Measurements from ENCODE around the gene FGD5.
"Not testable (repeated sequence)": the region's sequence is repeated elsewhere in the genome, so short reads cannot be mapped to it uniquely, and the experiment has no call there.

Gene FGD5

GRCh38 chr3:14880447-14881106, 61.8 kb downstream of the FGD5 start:
- no peak for DNase-seq

DNA sequence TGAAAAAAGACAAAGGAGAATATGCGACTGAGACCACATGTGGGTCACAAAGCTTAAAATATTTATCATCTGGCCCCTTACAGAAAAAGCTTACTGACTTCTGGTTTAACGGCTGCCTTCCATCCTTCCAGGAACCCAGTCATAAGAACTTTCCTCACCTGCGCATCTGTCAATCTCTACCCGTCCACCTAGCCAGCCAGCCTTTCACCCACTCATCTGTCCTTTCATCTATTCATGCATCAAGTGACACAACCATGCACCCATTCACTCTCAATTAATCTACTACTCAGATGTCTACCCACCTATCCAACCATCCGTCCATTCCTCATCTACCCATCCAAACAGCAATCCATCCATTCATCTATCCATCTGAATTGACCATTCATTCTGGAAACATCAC, 64.5 kb downstream of the FGD5 start:
- DNase-seq, result no peak

GRCh38 chr3:14884665-14885064, 65.9 kb downstream of the FGD5 start:
- no peak for DNase-seq

DNA sequence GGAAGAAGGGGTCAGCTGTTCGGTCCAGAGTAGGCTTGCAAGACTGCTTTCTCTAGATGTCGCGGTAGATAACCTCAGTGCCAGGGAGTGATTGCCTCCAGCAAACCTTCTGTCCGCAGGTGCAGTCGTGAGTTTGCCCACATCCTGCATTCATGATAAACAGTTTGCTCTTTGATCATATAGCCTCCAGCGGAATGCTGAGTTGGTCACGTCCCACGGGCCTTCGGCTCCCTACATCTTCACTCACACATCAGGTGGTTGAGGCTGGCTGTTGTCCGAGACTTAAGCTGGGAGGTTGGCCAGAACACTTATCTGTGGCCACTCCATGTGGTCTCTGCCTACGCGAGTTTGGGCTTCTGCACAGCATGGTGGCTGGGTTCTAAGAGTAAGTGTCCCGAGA, 66.5 kb downstream of the FGD5 start:
- DNase-seq, result no peak

- no peak for DNase-seq
These were observed 67.3 kb downstream of the FGD5 start for GRCh38 chr3:14886101-14886500.

- DNase-seq, result no peak
These were observed 70.4 kb downstream of the FGD5 start for GRCh38 chr3:14889205-14889604.

DNA sequence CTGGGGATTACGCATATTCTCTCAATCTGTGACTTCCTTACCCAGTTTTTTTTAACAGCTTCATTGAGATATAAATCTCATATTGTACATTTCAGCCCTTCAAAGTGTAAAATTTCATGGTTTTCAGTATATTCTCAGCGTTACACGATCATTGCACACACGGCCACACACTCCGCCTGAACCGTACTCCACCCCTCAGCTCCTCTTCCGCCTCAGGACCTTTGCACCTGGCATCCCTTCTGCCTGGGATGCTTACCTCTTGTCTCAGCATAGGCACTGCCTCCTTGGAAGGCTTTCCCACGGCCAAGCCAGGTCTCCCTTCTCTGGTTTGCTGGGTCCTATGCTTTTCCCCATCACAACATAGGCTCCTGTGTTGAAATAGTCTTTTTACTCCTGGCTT, 71.2 kb downstream of the FGD5 start:
- no peak for DNase-seq

- no peak for DNase-seq
These were observed 71.7 kb downstream of the FGD5 start for GRCh38 chr3:14890476-14890875.

DNA sequence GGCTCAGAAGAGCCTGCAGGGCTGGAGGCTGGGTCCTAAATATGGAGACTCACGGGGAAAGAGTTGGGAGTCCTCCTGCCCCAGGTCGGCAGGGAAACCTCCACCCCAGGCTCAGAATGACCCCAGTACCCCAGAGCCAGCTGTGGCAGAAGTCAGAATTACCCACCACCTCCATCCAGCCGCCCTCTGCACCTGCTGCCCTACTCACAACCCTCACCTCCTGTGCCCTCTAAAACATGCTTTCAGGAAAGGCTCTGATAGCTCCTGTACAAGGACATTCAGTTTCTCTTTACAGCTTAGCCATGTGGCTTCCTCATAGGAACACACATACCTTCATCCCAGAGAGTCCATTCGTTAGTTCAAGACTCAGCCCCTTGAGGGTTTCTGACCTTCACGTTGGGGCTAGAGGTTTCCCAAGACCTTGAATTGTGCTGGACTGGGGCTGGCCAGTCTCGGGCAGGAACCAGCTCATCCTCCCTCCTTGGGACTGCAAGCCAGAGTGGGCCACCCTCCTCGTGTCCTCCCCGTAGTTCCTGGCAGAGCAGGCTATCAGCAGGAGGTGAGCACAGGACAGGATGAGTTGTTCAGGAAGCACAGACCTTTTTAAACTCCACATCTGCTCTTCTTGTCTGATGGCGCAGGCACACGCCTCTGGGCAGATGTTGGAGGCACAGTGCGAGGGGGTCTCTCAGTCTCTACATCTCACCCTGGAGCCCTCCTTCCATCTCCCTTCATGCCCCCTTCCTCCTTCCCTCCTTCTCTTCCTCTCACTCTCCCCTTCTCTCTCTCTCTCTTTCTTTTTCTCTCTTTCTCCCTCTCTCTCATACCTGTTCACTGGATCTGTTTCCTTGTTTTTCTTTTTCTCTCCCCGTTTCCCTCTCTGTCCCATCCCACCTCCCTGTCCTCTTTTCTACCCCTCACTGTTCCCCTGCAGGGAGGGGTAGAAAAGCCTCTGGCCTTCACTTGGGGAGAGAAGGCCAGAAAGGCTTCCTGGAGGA, 72.7 kb downstream of the FGD5 start:
- DNase-seq, result no peak

GRCh38 chr3:14892226-14892625, 73.5 kb downstream of the FGD5 start:
- DNase-seq, result no peak

DNA sequence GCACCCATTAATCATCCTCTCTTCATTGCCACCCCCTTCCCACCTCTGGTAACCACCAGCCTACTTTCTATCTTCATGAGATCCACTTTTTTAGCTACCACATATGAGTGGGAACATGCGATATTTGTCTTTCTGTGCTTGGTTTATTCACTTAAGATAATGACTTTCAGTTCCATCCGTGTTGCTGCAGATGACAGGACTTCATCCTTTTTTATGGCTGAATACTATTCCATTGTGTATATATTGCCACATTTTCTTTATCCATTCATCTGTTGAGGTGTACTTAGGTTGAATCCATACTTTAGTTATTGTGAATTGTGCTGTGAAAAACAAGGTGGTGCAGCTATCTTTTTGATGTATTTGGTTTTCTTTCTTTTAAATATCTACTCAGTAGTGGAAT, 75.3 kb downstream of the FGD5 start:
- DNase-seq, result no peak

DNA sequence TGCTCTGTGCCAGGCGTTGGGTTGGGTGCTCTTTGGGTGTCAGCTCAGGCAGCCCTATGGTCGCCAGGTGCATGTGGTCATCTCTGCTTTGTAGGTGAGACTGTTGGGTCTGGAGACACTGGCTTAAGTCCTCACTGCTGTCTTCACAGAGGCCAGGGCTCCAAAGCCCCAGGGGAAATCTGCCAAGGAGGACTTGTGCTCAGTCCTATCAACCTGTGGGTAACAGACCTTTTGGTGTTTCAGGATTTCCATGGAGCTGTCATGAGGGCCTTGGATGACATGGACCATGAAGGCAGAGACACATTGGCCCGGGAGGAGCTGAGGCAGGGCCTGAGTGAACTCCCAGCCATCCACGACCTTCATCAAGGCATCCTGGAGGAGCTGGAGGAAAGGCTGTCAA, 78.5 kb downstream of the FGD5 start:
- DNase-seq, result no peak

GRCh38 chr3:14898929-14899328, 80.2 kb downstream of the FGD5 start:
- DNase-seq, result no peak

DNA sequence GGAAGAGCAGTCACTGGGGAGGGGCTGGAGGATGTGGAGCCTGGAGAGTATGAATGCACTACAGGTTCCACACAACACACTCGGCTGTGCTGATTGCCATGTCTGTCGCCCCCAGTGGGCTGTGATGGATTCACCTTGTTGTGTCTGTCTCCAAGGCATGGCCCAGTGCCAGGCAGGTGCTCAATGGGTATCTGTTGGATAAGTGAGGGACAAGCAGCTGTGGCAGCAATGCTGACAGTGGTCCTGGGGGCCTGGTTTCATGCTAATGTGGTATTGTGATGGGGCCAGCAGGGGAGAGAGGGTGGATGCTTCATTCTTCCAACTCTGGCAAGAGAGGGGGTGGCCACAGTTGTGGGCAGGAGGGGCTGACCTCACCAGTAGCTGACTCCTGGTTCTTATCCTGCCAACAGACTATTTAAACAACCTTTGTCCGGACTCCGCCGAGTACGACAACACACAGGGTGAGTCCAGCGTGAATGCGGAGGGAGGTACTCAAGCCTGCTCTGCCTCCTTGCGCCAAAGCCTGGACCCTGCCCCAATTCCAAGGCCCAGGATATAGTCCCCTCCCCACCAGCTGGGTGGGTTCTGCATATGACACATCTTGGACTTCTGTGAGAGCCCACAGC, 81.3 kb downstream of the FGD5 start:
- DNase-seq, result no peak

DNA sequence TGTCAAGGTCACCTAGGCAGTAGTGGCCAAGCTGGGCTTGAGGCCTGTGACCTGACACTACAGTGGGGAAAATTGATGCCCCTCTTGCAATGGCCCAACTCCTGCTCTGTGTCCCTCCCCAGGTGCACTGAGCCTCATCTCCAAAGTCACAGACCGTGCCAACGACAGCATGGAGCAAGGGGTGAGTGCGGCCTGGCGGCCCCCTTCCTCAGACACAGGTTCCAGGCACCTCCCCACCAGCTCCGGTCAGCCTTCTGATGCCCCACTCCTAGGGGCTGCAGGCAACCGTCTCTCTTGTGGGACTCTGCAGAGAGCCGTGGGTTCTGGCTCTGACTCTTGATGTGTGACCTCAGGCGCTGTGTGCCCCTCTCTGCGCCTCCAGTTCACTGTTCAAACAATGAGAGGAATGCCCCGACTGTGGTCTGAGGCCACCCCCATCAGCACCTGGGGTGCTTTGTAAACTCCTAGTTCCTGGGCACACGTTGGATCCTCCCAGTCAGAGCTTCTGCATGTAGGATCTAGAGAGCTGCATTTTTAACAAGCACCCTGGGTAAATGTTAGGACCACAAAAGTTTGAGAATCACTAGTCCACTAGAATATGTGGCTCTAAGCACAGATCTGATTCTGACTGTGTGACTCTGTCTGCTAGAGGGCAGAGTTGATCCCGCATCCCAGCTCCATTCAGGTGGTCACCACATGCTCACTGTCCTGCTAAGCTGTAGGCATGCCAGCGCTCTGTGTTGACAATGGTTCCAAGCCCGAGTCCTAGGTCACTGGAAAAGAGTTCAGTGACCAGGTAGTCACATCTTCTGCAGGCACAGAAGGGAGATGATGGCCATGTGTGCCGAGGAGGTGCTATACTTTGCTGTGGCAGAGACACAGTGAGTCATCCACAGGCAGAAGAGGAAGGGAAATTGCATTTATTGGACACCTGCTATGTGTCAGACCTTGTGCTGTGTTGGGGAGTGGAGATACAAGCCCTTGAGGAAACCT, 82.4 kb downstream of the FGD5 start:
- DNase-seq, result no peak

- DNase-seq, result no peak
These were observed 84.0 kb downstream of the FGD5 start for GRCh38 chr3:14902719-14903118.

DNA sequence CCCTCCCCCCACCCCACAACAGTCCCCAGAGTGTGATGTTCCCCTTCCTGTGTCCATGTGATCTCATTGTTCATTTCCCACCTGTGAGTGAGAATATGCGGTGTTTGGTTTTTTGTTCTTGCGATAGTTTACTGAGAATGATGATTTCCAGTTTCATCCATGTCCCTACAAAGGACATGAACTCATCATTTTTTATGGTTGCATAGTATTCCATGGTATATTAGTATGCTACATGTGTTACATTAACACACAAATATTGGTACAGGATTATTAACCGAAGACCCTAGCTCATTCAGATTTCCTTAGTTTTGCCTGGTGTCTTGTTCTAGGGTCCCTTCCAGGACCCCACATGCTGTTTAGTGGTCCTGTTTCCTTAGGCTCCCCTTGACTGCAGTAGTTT, 84.7 kb downstream of the FGD5 start:
- DNase-seq, result not testable (repeated sequence)

GRCh38 chr3:14905055-14905657, 86.4 kb downstream of the FGD5 start:
- DNase-seq, result no peak

- DNase-seq, result no peak
These were observed 87.7 kb downstream of the FGD5 start for GRCh38 chr3:14906355-14906971.

- no peak for DNase-seq
These were observed 88.5 kb downstream of the FGD5 start for GRCh38 chr3:14907043-14907966.
